ENCODE data around the gene EXTL1. TPM values are rescaled to one million over a fixed set of nuclear protein-coding genes. Genes with fewer than 3 reads are reported as not detected.

Gene EXTL1
- total RNA-seq, 1 experiment from 2014 or later: 1.0 TPM

DNA sequence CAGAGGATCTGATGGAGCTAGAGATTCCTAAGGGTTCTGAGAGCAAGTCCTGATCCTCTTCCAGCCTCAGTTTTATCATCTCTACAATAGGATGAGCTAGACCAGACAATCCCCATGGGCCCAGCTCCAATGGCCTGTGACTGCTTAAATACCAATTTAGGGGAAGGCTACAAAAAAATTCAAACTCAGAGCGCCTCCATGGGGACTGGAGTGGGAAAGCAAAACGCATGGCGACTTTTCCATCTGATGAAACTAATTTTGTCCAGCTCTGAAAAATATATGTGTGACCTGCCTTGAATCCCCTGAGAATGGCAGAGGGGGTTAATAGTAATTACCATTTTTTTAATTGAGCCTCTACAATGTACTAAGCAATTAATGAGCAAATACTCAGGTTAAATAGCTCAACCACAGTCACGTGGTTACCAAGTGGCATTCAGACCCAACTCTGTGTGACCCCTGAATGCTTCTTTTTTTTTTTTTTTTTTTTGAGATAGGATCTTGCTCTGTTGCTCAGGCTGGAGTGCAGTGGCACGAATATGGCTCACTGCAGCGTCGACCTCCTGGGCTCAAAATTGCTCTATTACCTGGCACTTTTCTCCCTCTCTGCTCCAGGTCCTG, 8.4 kb downstream of the EXTL1 start:
- Histone ChIP-seq H2BK5ac (ENCODE audit: insufficient read length, low read length) (no peak overlapping the region), H2BK120ac (ENCODE audit: low read depth, low read length, poor library complexity, severe bottlenecking) (no peak overlapping the region), H3K4ac (ENCODE audit: low read depth, low read length) (no peak overlapping the region), H3K14ac (ENCODE audit: insufficient read depth, low read length) (no peak overlapping the region), H3K9me3 (ENCODE audit: control insufficient read depth, low read depth, low read length) (no peaks in the 10 kb centered on the region), H4K5ac (ENCODE audit: insufficient read length, low read depth, low read length) (no peak overlapping the region), H4K20me1 (ENCODE audit: control insufficient read depth, insufficient read depth, insufficient read length) (no peaks in the 10 kb centered on the region), H3K79me1 (ENCODE audit: insufficient read depth, low read depth, low read length, poor library complexity, severe bottlenecking) (no peaks in the 10 kb centered on the region), H3K27me3 (ENCODE audit: insufficient read depth, low read length) (peaks cover 4% of the 10 kb centered on the region; the same call in 1 of the 2 replicates), H2AK5ac (ENCODE audit: insufficient read length, low read length) (no peak overlapping the region), H3K18ac (ENCODE audit: insufficient read length, low read depth, low read length) (no peak overlapping the region), H3K23me2 (ENCODE audit: insufficient read length, low read depth, low read length, poor library complexity, severe bottlenecking) (peaks cover 2% of the 10 kb centered on the region), H3K27ac (ENCODE audit: insufficient read length, low read depth, low read length) (no peak overlapping the region), H3K4me1 (ENCODE audit: insufficient read depth, low read length) (no peaks in the 10 kb centered on the region; the same call in 1 of the 2 replicates), H2BK15ac (ENCODE audit: low read depth, low read length) (no peak overlapping the region), H2AFZ (ENCODE audit: low read length) (no peak overlapping the region), H3K4me2 (ENCODE audit: insufficient read depth, insufficient read length, low read length) (no peak overlapping the region), H3T11ph (ENCODE audit: low read length) (no peak overlapping the region), H2BK20ac (ENCODE audit: low read depth, low read length, poor library complexity, severe bottlenecking) (no peak overlapping the region), H3K23ac (ENCODE audit: insufficient read length, low read depth, low read length) (no peak overlapping the region), H3K56ac (ENCODE audit: insufficient read length, low read depth, low read length) (no peak overlapping the region), H2BK12ac (ENCODE audit: insufficient read length, low read depth, low read length) (no peak overlapping the region), H4K91ac (ENCODE audit: insufficient read length, low read depth, low read length) (no peak overlapping the region), H3K9ac (ENCODE audit: extremely low read depth, insufficient read length, low read length) (no peak overlapping the region), H3K79me2 (ENCODE audit: insufficient read depth, low read length) (no peaks in the 10 kb centered on the region), H4K8ac (replicated peaks; ENCODE audit: insufficient read length, low read depth, low read length) (no peak overlapping the region)
- H3K27me3 Mint-ChIP-seq (ENCODE audit: low read depth): peaks cover 37% of the 10 kb centered on the region
- TF ChIP-seq, protein P1, sequence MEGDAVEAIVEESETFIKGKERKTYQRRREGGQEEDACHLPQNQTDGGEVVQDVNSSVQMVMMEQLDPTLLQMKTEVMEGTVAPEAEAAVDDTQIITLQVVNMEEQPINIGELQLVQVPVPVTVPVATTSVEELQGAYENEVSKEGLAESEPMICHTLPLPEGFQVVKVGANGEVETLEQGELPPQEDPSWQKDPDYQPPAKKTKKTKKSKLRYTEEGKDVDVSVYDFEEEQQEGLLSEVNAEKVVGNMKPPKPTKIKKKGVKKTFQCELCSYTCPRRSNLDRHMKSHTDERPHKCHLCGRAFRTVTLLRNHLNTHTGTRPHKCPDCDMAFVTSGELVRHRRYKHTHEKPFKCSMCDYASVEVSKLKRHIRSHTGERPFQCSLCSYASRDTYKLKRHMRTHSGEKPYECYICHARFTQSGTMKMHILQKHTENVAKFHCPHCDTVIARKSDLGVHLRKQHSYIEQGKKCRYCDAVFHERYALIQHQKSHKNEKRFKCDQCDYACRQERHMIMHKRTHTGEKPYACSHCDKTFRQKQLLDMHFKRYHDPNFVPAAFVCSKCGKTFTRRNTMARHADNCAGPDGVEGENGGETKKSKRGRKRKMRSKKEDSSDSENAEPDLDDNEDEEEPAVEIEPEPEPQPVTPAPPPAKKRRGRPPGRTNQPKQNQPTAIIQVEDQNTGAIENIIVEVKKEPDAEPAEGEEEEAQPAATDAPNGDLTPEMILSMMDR (conservative IDR thresholded peaks at IDR 0.05): peak; percentile 56
- no CpG with 5 or more reads among the region's 7 CpGs for WGBS (ENCODE audit: extremely low coverage, insufficient read length, low lambda C conversion rate)
- H3K27ac Mint-ChIP-seq: no peak overlapping the region
- no peak for DNase-seq
- no peaks in the 10 kb centered on the region for H3K36me3 Mint-ChIP-seq (ENCODE audit: insufficient read depth in 1 of 3, low read depth in 3 of 3)
- H3K9me3 Mint-ChIP-seq: no peaks in the 10 kb centered on the region
- H3K4me1 Mint-ChIP-seq: peaks cover 6 to 10% of the 10 kb centered on the region in 2 experiments; a peak in 3 of 4 replicates
- H3K4me3 Mint-ChIP-seq: no peak overlapping the region

Data from H9 (cell line).